Middle frontal gyrus (tissue), 1 donor: Measurements from ENCODE around the gene CPSF2.
A peak's percentile ranks its signal among the peaks of the same experiment; 100 is the strongest.

Experiments used
- DNase-seq: peaks from one replicate; pipeline ENCODE4 v3.0.0-alpha.2; 2015; ENCODE audit warnings: low spot score; ENCODE audit errors: extremely low spot score

Gene CPSF2

DNA sequence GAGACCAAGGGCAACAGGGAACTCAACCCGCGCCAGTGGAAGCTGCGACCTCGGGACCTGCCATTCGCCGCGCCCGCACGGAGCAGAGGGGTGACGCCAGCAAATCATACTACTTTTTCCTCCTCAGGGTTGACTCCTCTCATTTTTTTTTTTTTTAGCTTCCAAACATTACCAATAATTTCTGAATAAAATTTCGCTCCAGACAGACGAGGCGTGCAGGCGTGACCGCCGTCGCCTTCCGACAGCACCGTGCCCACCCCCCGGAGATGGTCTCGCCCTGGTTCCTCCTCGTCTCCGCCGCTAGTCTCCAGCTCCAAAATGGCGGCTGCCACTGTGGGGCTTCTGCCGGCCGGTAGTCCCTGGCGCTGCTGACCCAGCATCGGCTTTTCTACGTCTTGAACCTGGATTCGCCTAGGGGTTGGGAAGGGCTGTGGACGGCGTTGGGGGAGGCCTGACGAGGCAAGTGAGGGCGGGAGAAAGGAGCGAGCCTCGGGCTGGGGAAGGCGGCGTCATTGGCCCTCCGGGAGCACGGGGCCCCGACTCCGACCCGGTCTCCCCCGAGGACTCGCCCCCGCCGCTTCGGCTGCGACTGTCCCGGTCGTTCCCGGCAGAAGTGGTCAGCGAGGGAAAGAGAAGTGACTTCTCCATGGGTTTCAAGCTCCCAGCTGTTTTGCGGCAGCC is at the start of gene CPSF2, which contains the start of gene NDUFB1:
TSS of gene CPSF2 (plus strand) at position 300 of the 681 bp plus-strand sequence. CDS start 9,016 bp downstream, outside the sequence.
TSS of gene NDUFB1 (minus strand) at position 37 of the 681 bp plus-strand sequence. CDS start 4,069 bp downstream, outside the sequence.
- DNase-seq: peak; percentile 64

DNA sequence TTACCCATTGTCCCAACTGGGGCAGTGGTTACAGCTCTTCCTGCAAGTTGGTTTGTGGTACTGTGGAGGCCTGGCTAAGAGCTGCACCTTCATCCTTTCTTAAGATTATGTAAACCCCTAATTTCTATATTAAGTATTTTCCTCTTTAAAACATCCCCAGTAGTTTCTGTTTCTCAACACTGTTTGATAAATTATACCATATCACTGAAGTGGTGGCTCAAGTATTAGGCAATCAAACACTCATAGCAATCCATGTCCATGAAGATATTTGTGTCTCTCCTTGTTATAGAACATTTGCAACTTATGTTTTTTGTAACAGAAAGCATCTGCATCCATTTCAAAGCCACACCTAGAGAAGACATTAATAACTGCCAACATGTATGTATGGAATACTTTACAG is 47.2 kb upstream of the CPSF2 start:
- no peak for DNase-seq

DNA sequence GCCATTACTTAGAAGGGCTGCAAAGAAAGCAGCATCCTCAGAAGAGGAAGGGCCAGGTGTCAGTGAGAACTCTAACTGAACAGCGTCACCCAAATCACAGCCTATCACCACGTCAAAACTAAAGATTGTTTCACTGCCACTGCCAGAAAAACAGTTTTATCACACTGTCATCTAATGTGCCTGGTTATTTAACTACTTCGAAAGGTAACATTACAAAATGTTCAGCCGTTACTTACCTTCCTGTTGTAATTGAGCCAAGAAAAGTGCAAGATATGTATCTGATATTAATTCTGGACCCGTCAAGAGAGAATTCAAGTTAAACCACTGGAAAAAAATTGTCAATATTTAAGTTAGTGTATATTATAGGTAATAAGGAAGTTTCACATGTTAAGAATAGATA is 33.3 kb upstream of the CPSF2 start:
- no peak for DNase-seq

DNA sequence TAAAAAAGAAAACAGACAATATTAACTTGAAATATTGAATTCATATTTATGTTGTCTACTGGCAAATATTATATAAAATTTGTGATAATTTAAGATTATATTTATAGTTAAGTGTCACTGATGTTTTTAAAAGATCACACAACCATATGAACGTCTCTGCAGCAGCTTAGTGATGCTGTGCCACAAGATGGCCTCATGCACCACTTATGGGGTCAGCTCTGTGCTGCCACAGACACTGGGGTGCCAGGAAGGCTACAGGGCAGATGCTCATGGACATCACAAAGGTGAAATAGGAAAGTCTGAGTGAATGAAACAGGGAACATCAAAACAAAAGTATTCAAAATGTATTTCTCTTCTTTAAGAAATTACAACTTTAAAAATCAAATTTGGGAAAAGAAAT is 28.4 kb upstream of the CPSF2 start:
- no peak for DNase-seq

DNA sequence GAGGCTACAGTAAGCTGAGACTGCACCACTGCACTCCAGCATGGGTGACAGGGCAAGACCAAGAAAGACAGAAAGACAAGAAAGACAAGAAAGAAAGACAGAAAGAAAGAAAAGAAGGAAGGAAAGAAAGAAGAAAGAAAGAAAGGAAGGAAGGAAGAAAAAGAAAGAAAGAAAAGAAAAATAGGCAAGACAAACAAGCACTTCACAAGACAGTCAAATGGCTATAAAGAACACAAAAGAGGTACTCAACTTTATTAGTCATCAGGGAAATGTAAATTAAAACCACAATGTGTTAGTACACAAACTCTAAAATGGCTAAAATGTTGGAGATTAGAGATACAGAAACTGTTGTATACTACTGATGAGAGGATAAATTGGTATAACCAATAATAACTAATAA is 22.0 kb upstream of the CPSF2 start:
- no peak for DNase-seq

DNA sequence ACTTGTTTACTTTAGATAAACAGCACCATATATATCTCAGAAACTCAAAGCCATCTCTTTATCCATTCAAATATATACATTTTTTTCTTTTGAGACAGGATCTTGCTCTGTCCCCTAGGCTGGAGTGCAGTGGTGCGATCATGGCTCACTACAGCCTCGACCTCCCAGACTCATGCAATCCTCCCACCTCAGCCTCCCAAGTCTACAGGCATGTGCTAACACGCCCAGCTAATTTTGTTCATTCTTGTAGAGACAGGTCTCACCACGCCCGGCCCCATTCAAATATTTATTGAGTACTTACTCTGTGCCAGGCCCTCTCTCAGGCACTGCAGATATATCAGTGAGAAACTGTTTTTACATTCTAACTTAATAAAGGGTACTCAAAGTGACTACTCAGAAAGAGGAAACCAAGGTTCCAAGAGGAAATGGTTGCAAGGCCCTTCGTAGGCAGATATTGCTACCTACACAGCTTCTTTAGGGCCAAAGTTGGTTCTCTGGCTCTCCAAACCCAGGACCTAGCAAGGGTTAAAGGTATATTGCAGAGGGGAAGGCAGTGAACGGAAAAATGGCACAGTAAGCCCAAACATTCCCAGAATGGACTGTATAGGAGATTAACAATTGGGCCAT is 18.3 kb upstream of the CPSF2 start:
- no peak for DNase-seq

DNA sequence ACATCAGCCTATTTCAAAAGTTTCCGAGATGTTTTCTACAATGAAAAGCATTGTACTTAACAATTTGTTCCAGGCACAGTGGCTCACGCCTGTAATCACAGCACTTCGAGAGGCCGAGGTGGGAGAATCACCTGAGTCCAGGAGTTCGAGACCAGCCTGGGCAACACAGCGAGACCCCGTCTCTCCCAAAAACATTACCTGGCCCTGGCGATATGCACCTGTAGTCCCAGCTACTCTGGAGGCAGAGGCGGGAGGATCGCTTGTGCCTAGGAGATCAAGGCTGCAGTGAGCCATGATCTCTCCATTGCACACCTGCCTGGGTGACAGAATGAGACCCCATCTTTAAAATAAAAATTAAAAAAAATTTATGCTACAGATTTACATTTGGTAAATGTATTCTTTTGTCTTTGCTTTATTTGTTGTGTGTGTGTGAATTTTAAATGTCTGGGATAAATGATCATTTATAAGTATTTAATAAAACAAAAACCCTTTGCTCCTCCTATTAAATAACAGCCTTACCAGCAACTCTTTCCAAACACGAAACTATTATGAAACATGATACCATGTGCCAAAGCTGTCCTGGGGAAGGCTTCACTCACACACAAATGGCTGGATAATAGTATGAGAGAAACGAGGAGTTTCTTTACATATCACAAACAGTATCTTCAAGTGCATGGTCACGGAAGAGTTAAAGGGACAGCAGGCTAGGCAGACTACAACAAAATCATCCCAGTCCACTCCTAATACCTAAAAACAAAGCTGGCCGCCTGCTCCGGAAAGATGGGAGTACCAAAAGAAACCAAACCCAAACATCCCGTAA is 16.5 kb upstream of the CPSF2 start:
- no peak for DNase-seq

DNA sequence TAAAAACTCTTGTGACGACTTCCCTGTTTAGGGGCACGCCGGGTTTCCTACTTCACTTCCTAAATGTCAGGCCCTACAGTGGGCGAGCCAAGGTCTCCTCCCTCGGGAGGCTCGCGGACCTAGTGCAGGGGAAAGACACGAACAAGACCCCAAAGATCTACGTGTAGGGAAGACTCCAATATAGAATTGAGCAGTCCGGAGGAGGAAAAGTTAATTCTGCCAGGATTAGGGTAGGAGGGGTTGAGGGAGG is 16.0 kb upstream of the CPSF2 start:
- DNase-seq: no peak

DNA sequence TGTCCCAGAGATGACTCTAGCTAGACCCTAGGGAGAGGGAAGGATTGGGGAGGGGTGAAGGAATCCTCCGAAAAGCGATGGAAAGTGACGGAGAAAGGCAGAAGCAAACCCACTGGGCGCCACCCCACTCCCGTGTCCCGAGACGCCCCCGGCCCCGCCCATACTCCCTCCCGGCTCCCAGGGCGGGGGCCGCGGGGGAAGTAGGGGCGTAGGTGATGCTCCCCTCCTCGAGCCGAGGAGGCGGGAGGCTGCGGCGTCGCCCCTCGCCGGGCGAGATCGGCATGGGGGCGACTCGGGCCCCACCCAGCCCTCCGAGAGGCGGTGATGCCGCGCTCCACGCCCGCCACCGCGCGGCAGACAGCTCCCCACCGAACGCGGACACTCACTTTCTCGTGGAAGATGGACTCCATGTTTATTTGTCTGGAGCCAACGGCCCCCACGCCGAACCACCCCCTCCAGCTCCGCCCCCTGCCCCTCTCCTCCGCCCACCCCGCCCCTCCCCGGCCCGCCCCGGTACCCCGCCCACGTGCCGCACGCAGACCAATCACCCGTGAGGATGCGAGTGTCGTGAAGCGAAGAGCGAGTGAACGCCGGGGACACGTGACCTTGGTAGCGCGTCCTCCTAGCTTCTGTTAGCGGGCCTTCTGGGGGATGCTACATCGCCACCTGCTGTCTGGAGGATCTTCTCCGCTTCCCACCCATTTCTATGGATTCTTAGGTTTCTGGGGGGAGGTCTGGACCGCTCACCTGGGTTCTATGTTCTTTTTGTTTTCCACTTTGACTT is 15.4 kb upstream of the CPSF2 start, which contains the start of gene ATXN3:
TSS of gene ATXN3 (minus strand) at position 440 of the 784 bp plus-strand sequence. CDS start at position 410, 30 bp downstream.
- DNase-seq: peak; percentile 96

DNA sequence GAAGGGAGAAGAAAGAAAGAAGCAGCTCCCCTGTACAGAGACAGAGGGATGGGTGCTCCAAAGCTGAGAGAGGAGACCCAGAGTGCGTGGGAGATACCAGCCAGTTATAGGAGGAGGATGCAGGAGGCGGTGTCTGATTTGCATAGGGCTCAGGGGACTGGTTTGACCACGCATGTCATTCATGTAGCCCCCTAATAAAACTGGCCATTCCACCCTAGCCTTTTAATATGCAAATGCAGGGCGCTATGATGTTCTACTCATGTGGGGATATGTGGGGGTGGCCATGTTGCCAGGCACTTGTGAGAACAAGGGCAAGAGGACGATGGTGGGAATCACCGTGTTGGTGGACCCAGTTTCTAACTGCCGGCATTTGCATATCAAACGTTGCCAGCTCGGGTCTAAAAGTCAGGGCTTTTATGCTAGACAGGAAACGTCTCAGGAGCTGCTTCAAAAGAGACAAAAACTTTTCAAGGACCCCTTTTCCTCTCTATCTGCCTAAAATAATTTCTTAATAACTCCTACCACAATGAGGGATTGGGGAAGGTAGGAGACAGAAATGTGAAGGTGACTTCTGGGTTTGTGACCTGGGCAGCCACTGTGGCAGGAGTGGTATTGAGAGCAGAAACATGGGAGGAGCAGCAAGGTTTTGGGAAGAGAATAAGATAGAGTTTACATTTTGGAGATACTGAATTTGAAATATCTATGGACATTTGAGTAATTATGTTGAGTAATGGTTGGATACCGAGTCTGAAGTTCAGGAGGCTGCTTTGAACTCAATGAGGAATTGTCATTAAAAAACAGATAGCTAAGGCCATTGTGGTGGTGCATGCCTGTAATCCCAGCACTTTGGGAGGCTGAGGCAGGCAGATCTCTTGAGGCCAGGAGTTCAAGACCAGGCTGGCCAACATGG is 13.2 kb upstream of the CPSF2 start:
- no peak for DNase-seq

DNA sequence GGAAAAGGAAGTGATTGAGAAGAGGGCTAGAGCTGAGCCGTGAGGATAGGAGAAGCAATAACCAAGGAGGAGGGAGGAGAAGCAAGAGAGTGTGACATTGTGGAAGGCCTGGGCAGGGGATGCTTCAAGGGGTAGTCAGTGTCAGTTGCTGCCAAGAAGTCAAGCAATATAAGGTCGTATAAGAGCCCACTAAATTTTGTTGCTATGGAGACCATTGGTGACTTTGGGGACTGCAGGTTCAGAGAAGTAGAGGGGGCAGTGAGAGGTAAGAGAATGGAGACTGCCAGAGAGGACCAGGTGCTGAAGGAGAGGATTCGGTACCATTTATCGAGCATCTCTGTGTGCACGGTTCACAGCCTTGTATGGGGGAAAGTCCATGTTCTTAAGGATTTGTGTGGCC is 12.3 kb upstream of the CPSF2 start:
- DNase-seq: no peak

DNA sequence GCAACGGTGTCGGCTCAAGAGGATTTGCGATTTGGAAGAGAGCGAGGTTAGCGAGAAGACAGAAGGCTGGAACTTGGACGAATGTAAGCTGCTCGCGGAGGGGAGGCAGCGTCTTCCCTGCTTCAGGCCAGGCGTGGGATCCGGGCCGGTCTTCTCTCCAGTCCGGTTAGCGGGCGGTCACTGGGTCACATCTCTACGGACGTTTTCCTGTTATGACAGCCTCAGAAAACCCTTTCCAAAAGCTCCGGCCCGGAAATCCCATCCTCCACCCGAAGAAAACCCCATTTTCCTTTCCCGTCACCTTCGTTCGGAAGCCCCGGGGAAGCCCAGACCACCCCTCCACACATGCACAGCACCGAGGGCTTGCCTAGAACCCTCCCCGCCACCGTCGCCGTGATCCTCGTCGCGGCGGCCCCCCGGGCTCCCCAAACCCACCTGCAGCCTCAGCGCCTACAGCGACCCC is 531 bp upstream of the CPSF2 start:
- DNase-seq: no peak

DNA sequence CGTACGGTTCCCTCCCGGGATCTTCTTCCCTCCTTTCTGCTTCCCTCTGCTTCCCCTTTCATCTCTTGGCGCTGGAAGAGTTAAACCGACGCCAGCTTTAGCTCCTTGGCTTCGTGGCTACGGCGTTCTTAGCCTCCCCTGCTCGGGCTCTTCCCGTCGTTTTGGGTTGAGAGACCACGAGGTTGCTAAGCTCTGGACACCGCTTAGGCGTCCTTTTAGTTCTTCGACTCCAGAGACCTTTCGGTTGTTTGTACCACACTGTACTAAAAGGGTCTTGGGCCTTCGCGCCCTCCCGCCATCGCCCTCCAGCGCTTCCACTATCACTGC is 545 bp downstream of the CPSF2 start:
- no peak for DNase-seq

DNA sequence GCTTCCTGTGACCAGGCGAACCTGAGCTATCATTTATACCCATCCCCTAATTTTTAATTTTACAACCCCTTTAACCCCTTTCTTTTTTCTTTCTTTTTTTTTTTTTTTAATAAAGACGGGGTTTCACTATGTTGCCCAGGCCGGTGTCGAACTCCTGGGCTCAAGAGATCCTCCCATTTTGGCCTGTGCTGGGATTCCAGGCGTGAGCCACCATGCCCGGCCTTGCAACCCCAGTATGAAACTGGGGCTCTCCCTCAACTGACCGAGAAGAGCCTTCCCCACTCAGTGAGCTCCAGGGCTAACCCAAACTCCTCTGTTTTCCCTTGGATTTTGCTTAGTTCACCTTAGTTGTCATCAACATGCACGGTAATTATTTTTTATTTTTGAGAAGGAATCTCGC is 992 bp downstream of the CPSF2 start:
- DNase-seq: no peak

DNA sequence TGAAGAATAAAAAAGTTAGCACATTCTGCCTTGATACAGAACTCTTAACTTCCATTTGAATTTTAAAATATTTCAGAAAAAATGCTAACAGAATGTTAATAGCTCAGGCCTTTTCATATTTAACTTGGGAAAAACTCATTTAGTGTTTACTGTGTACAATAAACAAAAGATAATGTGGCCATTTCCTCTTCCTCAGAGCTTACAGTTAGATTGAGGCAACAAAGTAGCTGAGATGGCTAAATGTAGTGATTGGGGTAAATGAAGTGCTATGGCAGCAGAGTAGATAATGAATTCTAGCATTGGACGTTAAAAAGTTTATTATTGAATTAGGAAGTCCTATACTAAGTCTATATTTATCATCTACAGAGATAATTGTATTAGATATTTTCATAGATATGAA is 12.7 kb downstream of the CPSF2 start:
- DNase-seq: no peak

DNA sequence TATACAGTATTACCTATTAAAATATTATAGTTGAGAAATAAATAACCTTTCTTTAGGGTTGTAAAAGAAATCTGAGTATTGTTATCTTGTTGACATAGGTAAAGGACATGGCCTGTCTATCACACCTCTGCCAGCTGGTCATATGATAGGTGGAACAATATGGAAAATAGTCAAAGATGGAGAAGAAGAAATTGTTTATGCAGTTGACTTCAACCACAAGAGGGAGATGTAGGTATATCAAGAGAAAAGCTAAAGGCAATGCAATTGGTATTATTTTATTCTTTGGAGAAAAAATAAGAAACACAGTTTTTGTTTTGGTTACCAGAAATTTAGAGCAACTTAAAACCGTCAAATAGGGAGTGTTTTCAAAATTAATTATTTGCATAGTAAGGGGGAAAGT is 13.5 kb downstream of the CPSF2 start:
- no peak for DNase-seq

DNA sequence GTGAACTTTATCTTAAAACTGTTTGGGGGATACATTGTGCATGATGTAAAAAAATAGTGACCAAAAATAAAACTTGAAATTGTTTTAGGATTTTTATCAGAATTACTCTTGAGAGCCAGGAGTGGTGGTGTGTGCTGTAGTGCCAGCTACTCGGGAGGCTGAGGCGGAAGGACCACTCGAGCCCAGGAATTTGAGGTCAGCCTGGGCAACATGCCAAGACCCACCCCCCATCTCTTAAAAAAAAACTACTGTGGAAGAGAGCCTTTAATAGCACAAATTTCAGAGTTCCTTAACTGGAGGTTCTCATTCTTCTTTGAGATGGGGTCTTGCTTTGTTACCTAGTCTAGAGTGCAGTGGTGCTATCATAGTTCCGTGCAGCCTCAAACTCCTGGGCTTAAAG is 21.5 kb downstream of the CPSF2 start:
- DNase-seq: no peak

DNA sequence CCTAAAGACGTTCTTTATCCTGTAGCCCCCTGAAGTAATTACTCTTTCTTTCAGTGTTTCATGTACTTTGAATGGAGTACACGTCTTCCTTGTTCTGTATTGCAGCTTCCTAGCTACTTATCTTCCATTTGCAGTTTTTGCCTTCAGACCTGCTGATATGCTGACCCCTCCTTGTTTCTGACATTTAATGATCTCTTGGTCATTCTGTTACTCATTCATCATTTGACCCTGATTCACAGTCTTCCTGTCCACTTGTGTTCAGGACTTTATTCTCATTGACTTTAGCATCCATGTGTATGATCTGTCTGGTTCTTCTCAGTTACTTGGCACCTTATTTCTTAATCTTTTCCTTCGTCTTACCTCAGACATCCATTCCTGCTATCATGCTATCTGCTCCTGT is 22.2 kb downstream of the CPSF2 start:
- DNase-seq: no peak

DNA sequence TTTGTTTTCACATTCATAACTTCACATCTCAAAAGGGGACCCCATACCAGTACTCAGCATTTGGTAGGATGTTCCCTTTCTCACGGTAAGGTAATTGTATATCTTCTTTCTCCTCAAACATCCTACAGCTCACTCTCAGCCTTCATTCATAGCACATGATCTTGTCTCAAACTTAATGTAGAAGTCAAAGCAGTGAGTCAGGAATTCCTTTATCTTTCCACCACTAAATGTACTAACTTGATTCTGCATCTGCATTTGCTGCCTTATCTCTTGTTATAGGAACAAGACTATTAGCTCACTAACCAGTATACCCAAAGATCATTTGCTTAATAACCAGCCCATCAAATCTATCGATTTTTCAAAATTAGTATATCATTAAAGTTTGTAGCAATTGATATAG is 22.9 kb downstream of the CPSF2 start:
- DNase-seq: no peak

DNA sequence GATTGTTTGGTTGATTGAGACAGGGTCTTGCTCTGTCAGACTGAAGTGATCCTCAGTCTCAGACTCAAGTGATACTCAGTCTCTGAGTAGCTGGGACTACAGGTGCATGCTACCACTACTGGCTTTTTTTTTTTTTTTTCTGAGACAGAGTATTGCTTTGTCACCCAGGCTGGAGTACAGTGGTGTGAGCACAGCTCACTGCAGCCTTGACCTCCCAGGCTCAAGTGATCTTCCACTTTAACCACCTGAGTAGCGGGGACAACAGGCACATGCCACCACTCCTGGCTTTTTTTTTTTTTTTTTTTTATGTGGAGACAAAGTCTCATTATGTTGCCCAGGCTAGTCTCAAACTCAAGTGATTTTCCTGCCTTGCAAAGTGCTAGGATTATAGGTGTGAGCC is 31.8 kb downstream of the CPSF2 start:
- DNase-seq: no peak
